H1 (cell line): ENCODE data around the gene CORIN. TPM values are rescaled to one million over a fixed set of nuclear protein-coding genes. Genes with fewer than 3 reads are reported as not detected.

Source experiments
- CTCF ChIA-PET: fragments of 300-600 bp; sonication (Branson Sonifier 250); formaldehyde crosslinking; loops from one replicate; lab custom pipeline; 2021; ENCODE audit not compliant: partially characterized antibody; lab: Charles Lee
- POLR2A ChIA-PET: fragments of 300-600 bp; sonication (Branson Sonifier 250); formaldehyde crosslinking; loops from one replicate; lab custom pipeline; 2021; ENCODE audit warnings: inconsistent platforms; ENCODE audit not compliant: partially characterized antibody; lab: Charles Lee
- DNase-seq, 2 experiments: peaks; one replicate each; pipeline versions ENCODE4 v3.0.0 to v3.0.0-alpha.2; 2010 to 2022; ENCODE audit warnings: low spot score in 2 of 2, low read depth in 1 of 2, mixed read lengths in 1 of 2
- FAIRE-seq: peaks from 2 replicates; lab custom pipeline; 2011; peaks lifted over from hg19 to GRCh38; lab: Jason Lieb, UNC
- H2AFZ ChIP-seq: 2 replicates; pipeline ENCODE4 v1.8.1; 2012; ENCODE audit warnings: low read length, inconsistent platforms
- H2AK5ac ChIP-seq: 2 replicates; pipeline ENCODE4 v1.6.1; 2013; ENCODE audit warnings: low read depth, low read length
- H2BK120ac ChIP-seq: replicated peaks from 2 replicates; pipeline ENCODE3; 2013; ENCODE audit warnings: low read depth, low read length, inconsistent platforms
- H2BK12ac ChIP-seq: 2 replicates; pipeline ENCODE4 v1.6.1; 2013; ENCODE audit warnings: low read depth, low read length
- H2BK15ac ChIP-seq: 2 replicates; pipeline ENCODE4 v1.6.1; 2013; ENCODE audit warnings: low read length
- H2BK20ac ChIP-seq: 2 replicates; pipeline ENCODE4 v1.6.1; 2013; ENCODE audit warnings: low read length
- H2BK5ac ChIP-seq: 2 replicates; pipeline ENCODE4 v1.6.1; 2013; ENCODE audit warnings: low read depth, low read length
- H3K14ac ChIP-seq: 2 replicates; pipeline ENCODE4 v1.6.1; 2013; ENCODE audit warnings: inconsistent platforms; ENCODE audit not compliant: insufficient read length
- H3K18ac ChIP-seq: 2 replicates; pipeline ENCODE4 v1.6.1; 2013; ENCODE audit warnings: low read length; ENCODE audit errors: extremely low read depth
- H3K23ac ChIP-seq: 2 replicates; pipeline ENCODE4 v1.6.1; 2013; ENCODE audit warnings: inconsistent platforms; ENCODE audit not compliant: insufficient read length
- H3K23me2 ChIP-seq: 2 replicates; pipeline ENCODE4 v1.6.1; 2013; ENCODE audit warnings: low read depth, low read length
- H3K27ac ChIP-seq: 2 replicates; pipeline ENCODE4 v1.6.1; 2011; ENCODE audit warnings: low read depth, low read length, inconsistent platforms
- H3K27me3 ChIP-seq, 4 experiments: replicated peaks in 1 of 4; 1 replicate in 1 of 4; 2 replicates in 3 of 4; pipeline versions ENCODE4 v1.6.1 to v1.8.1; 2011 to 2013; ENCODE audit warnings: low read length in 3 of 4, mild to moderate bottlenecking in 3 of 4, inconsistent platforms in 2 of 4, mixed read lengths in 2 of 4, moderate library complexity in 1 of 4; ENCODE audit not compliant: control insufficient read depth in 3 of 4, insufficient read depth in 3 of 4; ENCODE audit errors: extremely low read depth in 1 of 4
- H3K36me3 ChIP-seq, 4 experiments: 2 replicates each; pipeline versions ENCODE4 v1.6.1 to v1.8.1; 2011 to 2013; ENCODE audit warnings: mild to moderate bottlenecking in 4 of 4, low read length in 3 of 4, moderate library complexity in 2 of 4, control low read depth in 1 of 4, inconsistent platforms in 1 of 4; ENCODE audit not compliant: insufficient read depth in 4 of 4, control insufficient read depth in 2 of 4
- H3K4ac ChIP-seq: replicated peaks from 2 replicates; pipeline ENCODE3; 2013; ENCODE audit warnings: low read length, low read depth, mixed read lengths, inconsistent platforms; ENCODE audit not compliant: insufficient read length
- H3K4me1 ChIP-seq, 4 experiments: replicated peaks in 1 of 4; 1 replicate in 1 of 4; 2 replicates in 3 of 4; pipeline versions ENCODE4 v1.6.1 to v1.8.1; 2011 to 2013; ENCODE audit warnings: low read length in 3 of 4, inconsistent platforms in 2 of 4, mixed read lengths in 1 of 4; ENCODE audit not compliant: insufficient read depth in 4 of 4, control insufficient read depth in 3 of 4
- H3K4me2 ChIP-seq, 2 experiments: 2 replicates each; pipeline versions ENCODE4 v1.6.1 to v1.8.1; 2011 to 2013; ENCODE audit warnings: low read depth in 2 of 2, low read length in 2 of 2, control low read depth in 1 of 2, inconsistent platforms in 1 of 2, mild to moderate bottlenecking in 1 of 2; ENCODE audit not compliant: insufficient read depth in 1 of 2
- H3K4me3 ChIP-seq, 4 experiments: fragments of 200-600, 300-600 bp in 1 of 4; sonication (generic), shearing (Covaris generic), sonication (Bioruptor Twin) in 1 of 4; 2 replicates each; pipeline versions ENCODE4 v1.5.1 to v1.8.1; 2011 to 2016; ENCODE audit warnings: low read length in 4 of 4, low read depth in 3 of 4, control low read depth in 2 of 4, inconsistent platforms in 2 of 4, mild to moderate bottlenecking in 2 of 4, mixed read lengths in 1 of 4, moderate library complexity in 1 of 4; ENCODE audit not compliant: insufficient read depth in 2 of 4; ENCODE audit errors: extremely low read depth in 1 of 4
- H3K56ac ChIP-seq: replicated peaks from 2 replicates; pipeline ENCODE3; 2013; ENCODE audit warnings: low read depth, mild to moderate bottlenecking, mixed read lengths, low read length, inconsistent platforms; ENCODE audit not compliant: insufficient read length
- H3K79me1 ChIP-seq: 2 replicates; pipeline ENCODE4 v1.6.1; 2013; ENCODE audit warnings: low read depth, low read length, control low read depth
- H3K79me2 ChIP-seq, 2 experiments: 2 replicates each; pipeline versions ENCODE4 v1.6.1 to v1.8.1; 2012 to 2013; ENCODE audit warnings: low read length in 2 of 2, mild to moderate bottlenecking in 2 of 2, inconsistent platforms in 1 of 2; ENCODE audit not compliant: insufficient read depth in 2 of 2, control insufficient read depth in 1 of 2
- H3K9ac ChIP-seq, 4 experiments: replicated peaks in 1 of 4; 1 replicate in 1 of 4; 2 replicates in 3 of 4; pipeline versions ENCODE4 v1.6.1 to v1.8.1; 2011 to 2013; ENCODE audit warnings: low read depth in 3 of 4, low read length in 3 of 4, control low read depth in 2 of 4, mild to moderate bottlenecking in 2 of 4, moderate library complexity in 2 of 4, inconsistent platforms in 1 of 4; ENCODE audit errors: extremely low read depth in 1 of 4
- H3K9me3 ChIP-seq, 2 experiments: 2 replicates each; pipeline versions ENCODE4 v1.6.1 to v1.8.1; 2012 to 2013; ENCODE audit warnings: mild to moderate bottlenecking in 2 of 2, moderate library complexity in 2 of 2, control low read depth in 1 of 2, inconsistent platforms in 1 of 2, low read depth in 1 of 2, low read length in 1 of 2, mixed read lengths in 1 of 2; ENCODE audit not compliant: insufficient read depth in 2 of 2
- H4K20me1 ChIP-seq, 2 experiments: replicated peaks in 1 of 2; 2 replicates each; pipeline versions ENCODE3 to v1.8.1; 2011 to 2013; ENCODE audit warnings: inconsistent platforms in 2 of 2, low read length in 2 of 2, mild to moderate bottlenecking in 1 of 2; ENCODE audit not compliant: insufficient read depth in 2 of 2, control insufficient read depth in 1 of 2
- H4K5ac ChIP-seq: 2 replicates; pipeline ENCODE4 v1.6.1; 2013; ENCODE audit warnings: low read length, low read depth, mixed read lengths, inconsistent platforms; ENCODE audit not compliant: insufficient read length
- H4K8ac ChIP-seq: 2 replicates; pipeline ENCODE4 v1.8.0; 2013; ENCODE audit warnings: mild to moderate bottlenecking, moderate library complexity, low read length, inconsistent platforms; ENCODE audit not compliant: insufficient read depth; ENCODE audit errors: extremely low read depth
- H4K91ac ChIP-seq: replicated peaks from 2 replicates; pipeline ENCODE3; 2013; ENCODE audit warnings: low read length, mixed read lengths, inconsistent platforms; ENCODE audit not compliant: insufficient read length
- CEBPB ChIP-seq: IDR thresholded peaks from 2 replicates; pipeline ENCODE4 v1.6.1; 2012; ENCODE audit warnings: low read depth, low read length
- CREB1 ChIP-seq: IDR thresholded peaks from 2 replicates; pipeline ENCODE4 v1.6.1; 2012; ENCODE audit warnings: inconsistent platforms
- EGR1 ChIP-seq: IDR thresholded peaks from 2 replicates; pipeline ENCODE4 v1.6.1; 2011; ENCODE audit warnings: low read depth, low read length, borderline replicate concordance
- FOSL1 ChIP-seq: IDR thresholded peaks from 2 replicates; pipeline ENCODE4 v1.6.1; 2011; ENCODE audit warnings: mild to moderate bottlenecking, low read depth, low read length, moderate library complexity; ENCODE audit not compliant: insufficient read depth
- GABPA ChIP-seq: IDR thresholded peaks from 2 replicates; pipeline ENCODE4 v1.6.1; 2011; ENCODE audit warnings: mild to moderate bottlenecking, low read length, moderate library complexity, borderline replicate concordance; ENCODE audit not compliant: insufficient read depth
- HDAC6 ChIP-seq: IDR thresholded peaks from one replicate; pipeline ENCODE4 v1.7.1; 2012; ENCODE audit warnings: low read depth, mild to moderate bottlenecking, inconsistent platforms, low read length, moderate library complexity
- RBBP5 ChIP-seq: IDR thresholded peaks from 2 replicates; pipeline ENCODE4 v1.7.1; 2012; ENCODE audit warnings: low read depth, mild to moderate bottlenecking, inconsistent platforms, low read length, moderate library complexity, borderline replicate concordance
- RXRA ChIP-seq: IDR thresholded peaks from 2 replicates; pipeline ENCODE4 v1.6.1; 2011; ENCODE audit warnings: low read depth, mild to moderate bottlenecking, low read length, moderate library complexity; ENCODE audit not compliant: insufficient read depth
- SP2 ChIP-seq: IDR thresholded peaks from 2 replicates; pipeline ENCODE4 v1.6.1; 2012; ENCODE audit warnings: mild to moderate bottlenecking, low read length, inconsistent platforms
- SRF ChIP-seq: IDR thresholded peaks from 2 replicates; pipeline ENCODE4 v1.6.1; 2011; ENCODE audit warnings: mild to moderate bottlenecking, low read depth, low read length, moderate library complexity
- TCF12 ChIP-seq: IDR thresholded peaks from 2 replicates; pipeline ENCODE4 v1.6.1; 2011; ENCODE audit warnings: low read depth, mild to moderate bottlenecking, low read length
- WGBS, 2 experiments: shearing (Covaris generic) in 1 of 2; methylation state at CpG; one replicate each; pipeline versions ENCODE4 v1.1.6 to v1.1.7; 2013 to 2015; ENCODE audit warnings: low lambda C conversion rate in 2 of 2, mixed read lengths in 2 of 2, inconsistent platforms in 1 of 2, low coverage in 1 of 2, missing lambda C conversion rate in 1 of 2; ENCODE audit not compliant: insufficient replicate concordance in 2 of 2, insufficient coverage in 1 of 2, insufficient read length in 1 of 2; ENCODE audit errors: extremely low coverage in 1 of 2, missing lambda C conversion rate in 1 of 2; 5-methylcytosine and 5-hydroxymethylcytosine counted together
- polyA plus RNA-seq, 7 experiments: library from polyadenylated mRNA; depleted of rRNA in 3 of 7; stranded (reverse) in 5 of 7; unstranded in 2 of 7; fragments of >200 nt in 5 of 7; fragments of 200-250 nt in 2 of 7; gene quantifications; 1 replicate in 5 of 7; 2 replicates in 1 of 7; 4 replicates in 1 of 7; pipeline versions ENCODE4 v1.2.1 to v1.2.3, GENCODE V29; 2011 to 2013; ENCODE audit warnings: missing spikeins in 2 of 7, mixed read lengths in 2 of 7
- total RNA-seq: library from RNA; stranded (reverse); fragmentation: NEBNext Ultra II Directional; extraction: Animal tissue kit (Norgen Biotek cat#: 25700); gene quantifications from 2 replicates; pipeline ENCODE4 v1.2.1, GENCODE V29; 2021
- TF ChIP-seq, protein P1 (sequence below): IDR thresholded peaks from 2 replicates; pipeline ENCODE4 v1.6.1; 2012; ENCODE audit warnings: inconsistent platforms
- TF ChIP-seq, protein P2 (sequence below), 3 experiments: IDR thresholded peaks; 1 replicate in 2 of 3; 2 replicates in 1 of 3; pipeline versions ENCODE4 v1.5.1 to v1.6.1; 2011; ENCODE audit warnings: low read length in 3 of 3, mild to moderate bottlenecking in 3 of 3, inconsistent platforms in 2 of 3, low read depth in 1 of 3, moderate library complexity in 1 of 3; ENCODE audit not compliant: insufficient read depth in 1 of 3; ENCODE audit errors: control extremely low read depth in 1 of 3

Gene CORIN
- total and polyA plus RNA-seq, 2 of the 8 experiments (the other 6 are each of a cell fraction or from before 2014, with no cell fraction given), result 0.09 to 0.32 TPM

DNA sequence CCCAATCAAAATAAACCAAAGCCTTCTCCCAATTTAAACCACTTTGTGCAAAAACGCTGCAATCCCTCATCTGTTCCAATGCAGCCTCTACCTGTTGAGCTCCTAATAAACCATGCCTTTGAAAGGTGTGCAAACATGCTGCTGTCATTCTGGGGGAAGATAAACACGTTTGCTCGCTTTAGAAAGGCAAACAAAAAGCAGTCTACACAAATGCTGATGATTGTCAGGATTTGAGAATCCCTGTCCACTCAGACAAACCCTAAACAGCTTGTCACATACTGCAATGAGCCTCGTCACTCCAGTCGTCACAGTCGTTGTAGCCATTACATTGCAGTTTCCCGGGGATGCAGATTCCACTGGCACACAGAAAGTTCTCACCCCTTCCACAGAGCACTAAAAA lies 145.2 kb downstream of the CORIN start:
- Histone ChIP-seq H3K23me2 (no peaks in the 10 kb centered on the region), H2BK20ac (no peak overlapping the region), H2BK120ac (no peak overlapping the region), H2BK12ac (no peak overlapping the region), H2BK5ac (no peak overlapping the region), H3K79me2 (no peaks in the 10 kb centered on the region), H3K18ac (no peak overlapping the region), H4K8ac (no peak overlapping the region), H4K91ac (no peak overlapping the region), H3K4me1 (no peaks in the 10 kb centered on the region), H3K4ac (no peak overlapping the region), H3K23ac (no peak overlapping the region), H3K27ac (no peak overlapping the region), H3K9me3 (no peaks in the 10 kb centered on the region), H3K4me3 (no peak overlapping the region), H3K79me1 (no peaks in the 10 kb centered on the region), H3K14ac (no peak overlapping the region), H4K20me1 (no peaks in the 10 kb centered on the region), H3K27me3 (no peaks in the 10 kb centered on the region), H3K36me3 (no peaks in the 10 kb centered on the region), H2AK5ac (no peak overlapping the region), H3K4me2 (no peak overlapping the region), H3K56ac (no peak overlapping the region), H2AFZ (no peak overlapping the region), H2BK15ac (no peak overlapping the region), H4K5ac (no peak overlapping the region), H3K9ac (no peak overlapping the region)
- WGBS, 2 experiments, result 88% methylated on average over 7 of the region's 7 CpGs; no CpG with 5 or more reads in 1 of the 2 experiments
- ChIA-PET POLR2A (no interaction called here), CTCF (interaction anchor here (0.6 to 3.6 kb wide), 5 partner anchors 8 to 144 kb away, joined by 4 to 9 read pairs (median 4); partner anchors contain the start of gene CORIN)
- no peak for FAIRE-seq
- DNase-seq, result no peak
- TF ChIP-seq, protein P1, sequence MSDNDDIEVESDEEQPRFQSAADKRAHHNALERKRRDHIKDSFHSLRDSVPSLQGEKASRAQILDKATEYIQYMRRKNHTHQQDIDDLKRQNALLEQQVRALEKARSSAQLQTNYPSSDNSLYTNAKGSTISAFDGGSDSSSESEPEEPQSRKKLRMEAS, result no peak
- TF ChIP-seq TCF12 (no peak), EGR1 (no peak), HDAC6 (no peak), GABPA (no peak), RBBP5 (no peak), FOSL1 (no peak), SRF (no peak), CREB1 (no peak), SP2 (no peak), RXRA (no peak), CEBPB (no peak)
- TF ChIP-seq, protein P2, sequence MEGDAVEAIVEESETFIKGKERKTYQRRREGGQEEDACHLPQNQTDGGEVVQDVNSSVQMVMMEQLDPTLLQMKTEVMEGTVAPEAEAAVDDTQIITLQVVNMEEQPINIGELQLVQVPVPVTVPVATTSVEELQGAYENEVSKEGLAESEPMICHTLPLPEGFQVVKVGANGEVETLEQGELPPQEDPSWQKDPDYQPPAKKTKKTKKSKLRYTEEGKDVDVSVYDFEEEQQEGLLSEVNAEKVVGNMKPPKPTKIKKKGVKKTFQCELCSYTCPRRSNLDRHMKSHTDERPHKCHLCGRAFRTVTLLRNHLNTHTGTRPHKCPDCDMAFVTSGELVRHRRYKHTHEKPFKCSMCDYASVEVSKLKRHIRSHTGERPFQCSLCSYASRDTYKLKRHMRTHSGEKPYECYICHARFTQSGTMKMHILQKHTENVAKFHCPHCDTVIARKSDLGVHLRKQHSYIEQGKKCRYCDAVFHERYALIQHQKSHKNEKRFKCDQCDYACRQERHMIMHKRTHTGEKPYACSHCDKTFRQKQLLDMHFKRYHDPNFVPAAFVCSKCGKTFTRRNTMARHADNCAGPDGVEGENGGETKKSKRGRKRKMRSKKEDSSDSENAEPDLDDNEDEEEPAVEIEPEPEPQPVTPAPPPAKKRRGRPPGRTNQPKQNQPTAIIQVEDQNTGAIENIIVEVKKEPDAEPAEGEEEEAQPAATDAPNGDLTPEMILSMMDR (IDR thresholded peaks at IDR 0.05; ENCODE audit: control extremely low read depth in 1 of 3, insufficient read depth in 1 of 3, low read depth in 1 of 3, low read length in 3 of 3), result no peak
